Peyer's patch (tissue), 4 donors: Measurements from ENCODE around the gene COL6A1. TPM values are rescaled to one million over a fixed set of nuclear protein-coding genes. Genes with fewer than 3 reads are reported as not detected.
A peak's percentile ranks its signal among the peaks of the same experiment; 100 is the strongest.

ENCODE experiments used
- DNase-seq, 3 donors: peaks; one replicate each; pipeline ENCODE4 v3.0.0-alpha.2; 2017 to 2019
- H3K27ac ChIP-seq, 4 donors: fragments of 200-600 bp; sonication (generic); one replicate each; pipeline ENCODE4 v1.5.1; 2016 to 2019
- H3K27me3 ChIP-seq, 2 donors: fragments of 200-600 bp; sonication (generic); one replicate each; pipeline ENCODE4 v1.5.1; 2019
- H3K36me3 ChIP-seq, 3 donors: fragments of 200-600 bp; sonication (generic); one replicate each; pipeline ENCODE4 v1.5.1; 2016 to 2019
- H3K4me1 ChIP-seq, 4 donors: fragments of 200-600 bp; sonication (generic); one replicate each; pipeline ENCODE4 v1.5.1; 2016 to 2019
- H3K4me3 ChIP-seq, 4 donors: fragments of 200-600 bp; sonication (generic); 1 replicate in 3 of 4; 2 replicates in 1 of 4; pipeline ENCODE4 v1.5.1; 2016 to 2019; ENCODE audit warnings: mild to moderate bottlenecking in 1 of 4
- H3K9me3 ChIP-seq, 4 donors: fragments of 200-600 bp; sonication (generic); one replicate each; pipeline ENCODE4 v1.5.1; 2016 to 2019; ENCODE audit warnings: mild to moderate bottlenecking in 1 of 4
- CTCF ChIP-seq, 6 experiments: fragments of 450-650 bp in 4 of 6; fragments of 200-600 bp in 2 of 6; sonication (generic) in 1 of 6; IDR thresholded peaks; one replicate each; pipeline ENCODE4 v1.5.1; 2017 to 2019; ENCODE audit warnings: antibody characterized with exemption in 6 of 6, mild to moderate bottlenecking in 3 of 6, moderate library complexity in 1 of 6
- POLR2A ChIP-seq, 2 donors: fragments of 450-650 bp; IDR thresholded peaks; one replicate each; pipeline ENCODE4 v1.5.1; 2017; ENCODE audit warnings: antibody characterized with exemption in 2 of 2, mild to moderate bottlenecking in 2 of 2, moderate library complexity in 2 of 2
- total RNA-seq, 4 donors: library from RNA; depleted of rRNA; stranded (reverse); fragments of >200 nt; gene quantifications; one replicate each; pipeline ENCODE4 v1.1.0, GENCODE V29; 2016

The COL6A1 gene
- total RNA-seq, 4 donors from 2014 or later, result 37.7 to 458 (median 161) TPM

- TF ChIP-seq CTCF (IDR thresholded peaks at IDR 0.05), result no peak
- TF ChIP-seq POLR2A (IDR thresholded peaks at IDR 0.05), result no peak
- H3K9me3 ChIP-seq, result no peaks in the 10 kb centered on the region
- no peak for DNase-seq
- no peaks in the 10 kb centered on the region for H3K27me3 ChIP-seq
- H3K27ac ChIP-seq, result peak overlapping the region; percentile 55 to 74 (median 64)
- H3K4me1 ChIP-seq, result peaks cover 0 to 4% (median 0%) of the 10 kb centered on the region in 4 donors
- no peak overlapping the region for H3K4me3 ChIP-seq
- H3K36me3 ChIP-seq, result no peaks in the 10 kb centered on the region
Measured at GRCh38 chr21:46036696-46037330, 55.2 kb downstream of the COL6A1 start.

GRCh38 chr21:46037331-46038325, 56.1 kb downstream of the COL6A1 start:
- TF ChIP-seq POLR2A (IDR thresholded peaks at IDR 0.05) (no peak), CTCF (IDR thresholded peaks at IDR 0.05) (no peak)
- Histone ChIP-seq H3K36me3 (no peaks in the 10 kb centered on the region), H3K27me3 (no peaks in the 10 kb centered on the region), H3K4me1 (peaks cover 0 to 4% (median 0%) of the 10 kb centered on the region in 4 donors), H3K9me3 (no peaks in the 10 kb centered on the region), H3K27ac (peak overlapping the region in 2 of 4 donors; percentile 57 to 59), H3K4me3 (no peak overlapping the region)
- DNase-seq, result no peak

GRCh38 chr21:46038341-46038829, 56.8 kb downstream of the COL6A1 start:
- H3K4me3 ChIP-seq, result no peak overlapping the region
- no peaks in the 10 kb centered on the region for H3K36me3 ChIP-seq
- peak overlapping the region in 2 of 4 donors; percentile 57 to 59 for H3K27ac ChIP-seq
- H3K9me3 ChIP-seq, result no peaks in the 10 kb centered on the region
- TF ChIP-seq POLR2A (IDR thresholded peaks at IDR 0.05) (no peak), CTCF (IDR thresholded peaks at IDR 0.05) (no peak)
- peaks cover 0 to 4% (median 0%) of the 10 kb centered on the region in 4 donors for H3K4me1 ChIP-seq
- no peaks in the 10 kb centered on the region for H3K27me3 ChIP-seq
- DNase-seq, result no peak

- Histone ChIP-seq H3K36me3 (no peaks in the 10 kb centered on the region), H3K9me3 (no peaks in the 10 kb centered on the region), H3K4me1 (peaks cover 0 to 4% (median 0%) of the 10 kb centered on the region in 4 donors), H3K4me3 (no peak overlapping the region), H3K27ac (peak overlapping the region in 2 of 4 donors; percentile 57 to 59), H3K27me3 (no peaks in the 10 kb centered on the region)
- no peak for DNase-seq
- TF ChIP-seq POLR2A (IDR thresholded peaks at IDR 0.05) (no peak), CTCF (IDR thresholded peaks at IDR 0.05) (no peak)
Measured at GRCh38 chr21:46038871-46039397, 57.4 kb downstream of the COL6A1 start.

- Histone ChIP-seq H3K4me1 (peaks cover 0 to 4% (median 0%) of the 10 kb centered on the region in 4 donors), H3K36me3 (no peaks in the 10 kb centered on the region), H3K27me3 (no peaks in the 10 kb centered on the region), H3K27ac (no peak overlapping the region), H3K4me3 (no peak overlapping the region), H3K9me3 (no peaks in the 10 kb centered on the region)
- no peak for DNase-seq
- TF ChIP-seq CTCF (IDR thresholded peaks at IDR 0.05), result no peak
- TF ChIP-seq POLR2A (IDR thresholded peaks at IDR 0.05), result no peak
Measured at GRCh38 chr21:46039891-46040660, 58.5 kb downstream of the COL6A1 start.
